WTC11 (cell line): Measurements from ENCODE around the gene ZNF490. TPM values are rescaled to one million over a fixed set of nuclear protein-coding genes. Genes with fewer than 3 reads are reported as not detected.
A peak's percentile ranks its signal among the peaks of the same experiment; 100 is the strongest.

Experiments
- ATAC-seq: fragments of 200-7000 bp; cut with Tn5 transposase; 2 replicates; pipeline ENCODE4 v1.10.0; 2021; ENCODE audit warnings: mild to moderate bottlenecking, moderate library complexity
- CTCF ChIA-PET: fragments of 300-600 bp; sonication (Branson Sonifier 250); formaldehyde crosslinking; loops from one replicate; lab custom pipeline; 2021; ENCODE audit warnings: antibody characterized with exemption; lab: Charles Lee
- POLR2A ChIA-PET: fragments of 350-600 bp; sonication (Branson Sonifier 250); formaldehyde crosslinking; loops from one replicate; lab custom pipeline; 2021; ENCODE audit warnings: antibody characterized with exemption; lab: Charles Lee
- DNase-seq: peaks from one replicate; pipeline ENCODE4 v3.0.0; 2021; ENCODE audit warnings: low spot score
- H3K27ac Mint-ChIP-seq: 2 replicates; pipeline ENCODE4 v1.8.0; 2021; ENCODE audit warnings: mixed read lengths
- H3K27me3 Mint-ChIP-seq: 2 replicates; pipeline ENCODE4 v1.8.0; 2021; ENCODE audit warnings: low read depth, mild to moderate bottlenecking, moderate library complexity, mixed read lengths
- H3K36me3 Mint-ChIP-seq: 2 replicates; pipeline ENCODE4 v1.8.0; 2021; ENCODE audit warnings: mixed read lengths
- H3K4me1 Mint-ChIP-seq: 2 replicates; pipeline ENCODE4 v1.8.0; 2022; ENCODE audit warnings: mixed read lengths
- H3K4me3 Mint-ChIP-seq: 2 replicates; pipeline ENCODE4 v1.8.0; 2021; ENCODE audit warnings: mild to moderate bottlenecking, moderate library complexity, mixed read lengths
- H3K9me3 Mint-ChIP-seq: 2 replicates; pipeline ENCODE4 v1.8.0; 2021; ENCODE audit warnings: mixed read lengths
- ATF6 ChIP-seq: sonication (generic); formaldehyde crosslinking; IDR thresholded peaks from 2 replicates; pipeline ENCODE4 v1.8.1; 2023; ENCODE audit warnings: mild to moderate bottlenecking, missing genetic modification reagents
- CREB1 ChIP-seq: sonication (generic); formaldehyde crosslinking; IDR thresholded peaks from 2 replicates; pipeline ENCODE4 v1.8.0; 2023; ENCODE audit warnings: mild to moderate bottlenecking, missing genetic modification reagents
- CTCF ChIP-seq: fragments of 200-600 bp; IDR thresholded peaks from 2 replicates; pipeline ENCODE4 v1.8.0; 2022; ENCODE audit warnings: antibody characterized with exemption
- E2F1 ChIP-seq: sonication (generic); formaldehyde crosslinking; IDR thresholded peaks from 2 replicates; pipeline ENCODE4 v1.8.0; 2022; ENCODE audit warnings: mild to moderate bottlenecking, missing genetic modification reagents
- E2F5 ChIP-seq: sonication (generic); formaldehyde crosslinking; IDR thresholded peaks from 2 replicates; pipeline ENCODE4 v1.8.1; 2022; ENCODE audit warnings: mild to moderate bottlenecking, moderate library complexity, missing genetic modification reagents
- IRF1 ChIP-seq: sonication (generic); formaldehyde crosslinking; IDR thresholded peaks from 2 replicates; pipeline ENCODE4 v1.8.0; 2023; ENCODE audit warnings: missing genetic modification reagents
- MLX ChIP-seq: sonication (generic); formaldehyde crosslinking; IDR thresholded peaks from 2 replicates; pipeline ENCODE4 v1.8.1; 2023; ENCODE audit warnings: mild to moderate bottlenecking, missing genetic modification reagents, moderate library complexity
- MYBL2 ChIP-seq: sonication (generic); formaldehyde crosslinking; IDR thresholded peaks from 2 replicates; pipeline ENCODE4 v1.8.1; 2023; ENCODE audit warnings: mild to moderate bottlenecking, moderate library complexity, missing genetic modification reagents
- ZBTB21 ChIP-seq: sonication (generic); formaldehyde crosslinking; IDR thresholded peaks from 2 replicates; pipeline ENCODE4 v1.8.1; 2023; ENCODE audit warnings: mild to moderate bottlenecking, missing genetic modification reagents, borderline replicate concordance
- ZMAT4 ChIP-seq: fragments of 250-450 bp; sonication (Bioruptor Pico); IDR thresholded peaks from 2 replicates; pipeline ENCODE4 v1.9.0; 2021; ENCODE audit warnings: mild to moderate bottlenecking
- ZNF138 ChIP-seq: sonication (generic); formaldehyde crosslinking; conservative IDR thresholded peaks from 2 replicates; pipeline ENCODE4 v1.8.1; 2022; ENCODE audit warnings: mild to moderate bottlenecking, moderate library complexity, missing genetic modification reagents
- ZNF219 ChIP-seq: sonication (generic); formaldehyde crosslinking; IDR thresholded peaks from 2 replicates; pipeline ENCODE4 v1.8.0; 2023; ENCODE audit warnings: missing genetic modification reagents, mild to moderate bottlenecking, borderline replicate concordance
- ZSCAN18 ChIP-seq: fragments of 250-450 bp; sonication (Bioruptor Pico); IDR thresholded peaks from 2 replicates; pipeline ENCODE4 v2.1.2; 2022; ENCODE audit warnings: mild to moderate bottlenecking, moderate library complexity
- total RNA-seq: library from RNA; stranded (reverse); gene quantifications from 3 replicates; pipeline ENCODE4 v1.2.3, GENCODE V29; 2021

The ZNF490 gene
- total RNA-seq, 1 experiment from 2014 or later: 7.3 TPM

GRCh38 chr19:12596927-12597548 lies 13.6 kb downstream of the ZNF490 start:
- peak overlapping the region; percentile 54; the same call in 1 of the 2 replicates for H3K27ac Mint-ChIP-seq
- no peaks in the 10 kb centered on the region for H3K9me3 Mint-ChIP-seq
- H3K4me3 Mint-ChIP-seq: peak overlapping the region; percentile 44
- ATAC-seq: peak; percentile 41
- no peak for TF ChIP-seq MLX
- TF ChIP-seq, all 79 proteins: peak for 0
- Mint-ChIP-seq H3K4me1 (peaks cover 4% of the 10 kb centered on the region; the same call in 1 of the 2 replicates), H3K27me3 (no peaks in the 10 kb centered on the region; the same call in 1 of the 2 replicates), H3K36me3 (peaks cover 6% of the 10 kb centered on the region; the same call in 1 of the 2 replicates)
- ChIA-PET POLR2A (interaction anchor here (0.6 to 1.0 kb wide), 3 partner anchors 13 to 285 kb away, joined by 4 to 13 read pairs (median 4); partner anchors contain the start of genes ZNF490 and ZNF791), CTCF (interaction anchor here (1.2 to 1.7 kb wide), 2 partner anchors 14 to 42 kb away, joined by 4 read pairs; partner anchors contain the start of genes ZNF490 and ZNF791)
- DNase-seq: peak; percentile 44

GRCh38 chr19:12596485-12596884 lies 14.1 kb downstream of the ZNF490 start:
- Mint-ChIP-seq H3K4me3 (no peak overlapping the region; the same call in 1 of the 2 replicates), H3K4me1 (peaks cover 4% of the 10 kb centered on the region; the same call in 1 of the 2 replicates), H3K9me3 (no peaks in the 10 kb centered on the region), H3K27ac (no peak overlapping the region), H3K27me3 (no peaks in the 10 kb centered on the region; the same call in 1 of the 2 replicates), H3K36me3 (peaks cover 5% of the 10 kb centered on the region; the same call in 1 of the 2 replicates)
- ATAC-seq: no peak
- ChIA-PET CTCF (interaction anchor here (1.2 to 1.7 kb wide), 2 partner anchors 15 to 41 kb away, joined by 4 read pairs; partner anchors contain the start of genes ZNF490 and ZNF791), POLR2A (interaction anchor here (0.6 to 1.0 kb wide), 3 partner anchors 14 to 286 kb away, joined by 4 to 13 read pairs (median 4); partner anchors contain the start of genes ZNF490 and ZNF791)
- DNase-seq: no peak
- TF ChIP-seq E2F5 (CRISPR knock-in tag) (no peak), IRF1 (no peak), MYBL2 (CRISPR knock-in tag) (no peak), E2F1 (CRISPR knock-in tag) (no peak), ZNF138 (CRISPR knock-in tag) (no peak), ZNF219 (no peak), ZSCAN18 (no peak), ZBTB21 (CRISPR knock-in tag) (no peak), CREB1 (CRISPR knock-in tag) (no peak), ZMAT4 (CRISPR knock-in tag) (no peak), ATF6 (CRISPR knock-in tag) (no peak), CTCF (no peak)
- TF ChIP-seq, all 79 proteins: peak for 0
